Astrocyte (in vitro differentiated cells and primary cell): Measurements from ENCODE around the gene RUNX1. TPM values are rescaled to one million over a fixed set of nuclear protein-coding genes. Genes with fewer than 3 reads are reported as not detected.

ENCODE experiments used
- DNase-seq: peaks from one replicate; pipeline ENCODE4 v3.0.0-alpha.2; 2010; ENCODE audit warnings: low read depth
- FAIRE-seq: peaks from 2 replicates; lab custom pipeline; 2011; peaks lifted over from hg19 to GRCh38; lab: Jason Lieb, UNC
- H2AFZ ChIP-seq: 2 replicates; pipeline ENCODE4 v1.6.0; 2012; ENCODE audit warnings: low read depth, low read length, inconsistent platforms
- H3K27ac ChIP-seq: 2 replicates; pipeline ENCODE4 v1.5.1; 2011; ENCODE audit warnings: low read depth, low read length, inconsistent platforms
- H3K27me3 ChIP-seq: 2 replicates; pipeline ENCODE4 v1.6.0; 2011; ENCODE audit warnings: low read length, inconsistent platforms; ENCODE audit not compliant: insufficient read depth
- H3K36me3 ChIP-seq: 2 replicates; pipeline ENCODE4 v1.5.1; 2011; ENCODE audit warnings: low read length, inconsistent platforms; ENCODE audit not compliant: insufficient read depth
- H3K4me1 ChIP-seq: 2 replicates; pipeline ENCODE4 v1.5.1; 2011; ENCODE audit warnings: low read length, inconsistent platforms; ENCODE audit not compliant: insufficient read depth
- H3K4me2 ChIP-seq: 2 replicates; pipeline ENCODE4 v1.6.0; 2012; ENCODE audit warnings: low read length, inconsistent platforms
- H3K4me3 ChIP-seq: 2 replicates; pipeline ENCODE4 v1.5.1; 2011; ENCODE audit warnings: low read depth, mild to moderate bottlenecking, low read length, inconsistent platforms; ENCODE audit not compliant: insufficient read depth
- H3K79me2 ChIP-seq: 2 replicates; pipeline ENCODE4 v1.6.0; 2012; ENCODE audit warnings: mild to moderate bottlenecking, low read length, inconsistent platforms; ENCODE audit not compliant: insufficient read depth
- H3K9ac ChIP-seq: 2 replicates; pipeline ENCODE4 v1.6.0; 2012; ENCODE audit warnings: mild to moderate bottlenecking, low read length, inconsistent platforms
- H3K9me3 ChIP-seq: 2 replicates; pipeline ENCODE4 v1.5.1; 2012; ENCODE audit warnings: low read depth, mild to moderate bottlenecking, low read length, inconsistent platforms; ENCODE audit not compliant: insufficient read depth
- H4K20me1 ChIP-seq: 2 replicates; pipeline ENCODE4 v1.6.0; 2012; ENCODE audit warnings: low read length, inconsistent platforms; ENCODE audit not compliant: insufficient read depth
- H3K27ac Mint-ChIP-seq: one replicate; pipeline ENCODE4 v1.8.0; 2021; ENCODE audit warnings: mild to moderate bottlenecking, mixed read lengths; ENCODE audit not compliant: unreplicated experiment
- H3K27me3 Mint-ChIP-seq: one replicate; pipeline ENCODE4 v1.8.0; 2021; ENCODE audit warnings: low read depth, mixed read lengths; ENCODE audit not compliant: unreplicated experiment
- H3K36me3 Mint-ChIP-seq: one replicate; pipeline ENCODE4 v1.8.0; 2021; ENCODE audit warnings: low read depth, mixed read lengths; ENCODE audit not compliant: unreplicated experiment
- H3K4me1 Mint-ChIP-seq: one replicate; pipeline ENCODE4 v1.8.0; 2021; ENCODE audit warnings: low read depth, mixed read lengths; ENCODE audit not compliant: unreplicated experiment
- H3K4me3 Mint-ChIP-seq: one replicate; pipeline ENCODE4 v1.8.0; 2021; ENCODE audit warnings: mild to moderate bottlenecking, moderate library complexity, mixed read lengths; ENCODE audit not compliant: unreplicated experiment
- H3K9me3 Mint-ChIP-seq: one replicate; pipeline ENCODE4 v1.8.0; 2021; ENCODE audit warnings: mild to moderate bottlenecking, mixed read lengths; ENCODE audit not compliant: unreplicated experiment
- EZH2 ChIP-seq: IDR thresholded peaks from 2 replicates; pipeline ENCODE4 v1.6.1; 2012; ENCODE audit warnings: mild to moderate bottlenecking, low read length, inconsistent platforms; ENCODE audit not compliant: insufficient read depth
- total RNA-seq: library from RNA; stranded (reverse); gene quantifications from 2 replicates; pipeline ENCODE4 v1.2.1, GENCODE V29; 2021
- TF ChIP-seq, protein P1 (sequence below): IDR thresholded peaks from 2 replicates; pipeline ENCODE4 v1.5.1; 2011; ENCODE audit warnings: low read depth, mild to moderate bottlenecking, inconsistent platforms, low read length, moderate library complexity; ENCODE audit not compliant: insufficient read depth

Gene RUNX1
- total RNA-seq, 1 donor from 2014 or later: 84.6 TPM

DNA sequence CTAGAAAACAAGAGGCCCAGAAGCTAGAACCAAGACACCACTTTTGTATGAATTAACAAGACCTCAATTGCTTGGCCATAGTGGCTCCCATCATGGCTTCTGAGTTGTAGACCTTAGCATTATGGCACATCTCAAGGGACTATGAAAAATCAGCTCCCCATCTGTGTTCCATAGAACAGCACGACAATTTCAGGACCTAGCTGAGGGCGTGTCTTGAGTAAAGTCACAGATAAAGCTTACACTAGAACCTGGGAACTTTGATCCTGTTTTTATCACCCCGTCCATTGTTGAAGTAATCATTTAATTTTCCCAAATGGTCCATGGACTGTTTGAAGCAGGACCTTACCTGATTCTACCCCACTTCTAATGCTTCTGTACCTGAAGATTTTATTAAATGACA lies 44.8 kb downstream of the RUNX1 start:
- H3K9me3 Mint-ChIP-seq: peaks cover 5% of the 10 kb centered on the region
- peak overlapping the region; percentile 67 for H3K27ac Mint-ChIP-seq
- Histone ChIP-seq H3K4me3 (no peak overlapping the region), H3K4me1 (peaks cover 24% of the 10 kb centered on the region), H4K20me1 (peaks cover 4% of the 10 kb centered on the region), H3K9me3 (no peaks in the 10 kb centered on the region), H3K27ac (peak overlapping the region; percentile 12), H3K9ac (no peak overlapping the region), H3K36me3 (no peaks in the 10 kb centered on the region), H2AFZ (no peak overlapping the region), H3K79me2 (peaks cover 12% of the 10 kb centered on the region), H3K27me3 (no peaks in the 10 kb centered on the region), H3K4me2 (no peak overlapping the region)
- TF ChIP-seq, protein P1, sequence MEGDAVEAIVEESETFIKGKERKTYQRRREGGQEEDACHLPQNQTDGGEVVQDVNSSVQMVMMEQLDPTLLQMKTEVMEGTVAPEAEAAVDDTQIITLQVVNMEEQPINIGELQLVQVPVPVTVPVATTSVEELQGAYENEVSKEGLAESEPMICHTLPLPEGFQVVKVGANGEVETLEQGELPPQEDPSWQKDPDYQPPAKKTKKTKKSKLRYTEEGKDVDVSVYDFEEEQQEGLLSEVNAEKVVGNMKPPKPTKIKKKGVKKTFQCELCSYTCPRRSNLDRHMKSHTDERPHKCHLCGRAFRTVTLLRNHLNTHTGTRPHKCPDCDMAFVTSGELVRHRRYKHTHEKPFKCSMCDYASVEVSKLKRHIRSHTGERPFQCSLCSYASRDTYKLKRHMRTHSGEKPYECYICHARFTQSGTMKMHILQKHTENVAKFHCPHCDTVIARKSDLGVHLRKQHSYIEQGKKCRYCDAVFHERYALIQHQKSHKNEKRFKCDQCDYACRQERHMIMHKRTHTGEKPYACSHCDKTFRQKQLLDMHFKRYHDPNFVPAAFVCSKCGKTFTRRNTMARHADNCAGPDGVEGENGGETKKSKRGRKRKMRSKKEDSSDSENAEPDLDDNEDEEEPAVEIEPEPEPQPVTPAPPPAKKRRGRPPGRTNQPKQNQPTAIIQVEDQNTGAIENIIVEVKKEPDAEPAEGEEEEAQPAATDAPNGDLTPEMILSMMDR: no peak
- no peak for TF ChIP-seq EZH2
- peaks cover 21% of the 10 kb centered on the region for H3K36me3 Mint-ChIP-seq
- H3K4me3 Mint-ChIP-seq: no peak overlapping the region
- peaks cover 29% of the 10 kb centered on the region for H3K4me1 Mint-ChIP-seq
- DNase-seq (no peak), FAIRE-seq (no peak)
- peaks cover 9% of the 10 kb centered on the region for H3K27me3 Mint-ChIP-seq

- Histone ChIP-seq H2AFZ (no peak overlapping the region), H3K4me3 (no peak overlapping the region), H3K4me2 (peak overlapping the region; percentile 3), H3K27me3 (no peaks in the 10 kb centered on the region), H3K9ac (peak overlapping the region; percentile 34), H3K9me3 (no peaks in the 10 kb centered on the region), H3K27ac (peak overlapping the region; percentile 56), H3K79me2 (peaks cover 10% of the 10 kb centered on the region), H4K20me1 (no peaks in the 10 kb centered on the region), H3K4me1 (peaks cover 24% of the 10 kb centered on the region), H3K36me3 (no peaks in the 10 kb centered on the region)
- peaks cover 32% of the 10 kb centered on the region for H3K4me1 Mint-ChIP-seq
- H3K27me3 Mint-ChIP-seq: peaks cover 9% of the 10 kb centered on the region
- H3K36me3 Mint-ChIP-seq: peaks cover 26% of the 10 kb centered on the region
- peaks cover 5% of the 10 kb centered on the region for H3K9me3 Mint-ChIP-seq
- TF ChIP-seq, protein P1: no peak
- TF ChIP-seq EZH2: no peak
- FAIRE-seq (no peak), DNase-seq (peak; percentile 96)
- no peak overlapping the region for H3K4me3 Mint-ChIP-seq
- peak overlapping the region; percentile 60 for H3K27ac Mint-ChIP-seq
Measured at GRCh38 chr21:35002879-35003722, 46.0 kb downstream of the RUNX1 start.
